Uterus (tissue), 4 donors: Measurements from ENCODE around the gene GLYR1. TPM values are rescaled to one million over a fixed set of nuclear protein-coding genes. Genes with fewer than 3 reads are reported as not detected.

Experiments used
- DNase-seq, 2 donors: peaks; one replicate each; pipeline ENCODE4 v3.0.0-alpha.2; 2019 to 2020
- H3K27ac ChIP-seq, 2 donors: fragments of 200-600 bp; sonication (generic); 1 replicate in 1 of 2; 2 replicates in 1 of 2; pipeline ENCODE4 v1.5.1; 2016 to 2018
- H3K27me3 ChIP-seq, 2 donors: fragments of 200-600 bp; sonication (generic); one replicate each; pipeline ENCODE4 v1.5.1; 2018 to 2019; ENCODE audit warnings: control low read depth in 1 of 2
- H3K36me3 ChIP-seq, 2 donors: fragments of 200-600 bp; sonication (generic); one replicate each; pipeline ENCODE4 v1.5.1; 2019; ENCODE audit warnings: control low read depth in 1 of 2
- H3K4me1 ChIP-seq, 2 donors: fragments of 200-600 bp; sonication (generic); one replicate each; pipeline ENCODE4 v1.5.1; 2018 to 2019; ENCODE audit warnings: control low read depth in 1 of 2
- H3K4me3 ChIP-seq, 2 donors: fragments of 200-600 bp; sonication (generic); 1 replicate in 1 of 2; 2 replicates in 1 of 2; pipeline ENCODE4 v1.5.1; 2018 to 2019; ENCODE audit warnings: mild to moderate bottlenecking in 1 of 2
- H3K9me3 ChIP-seq, 2 donors: fragments of 200-600 bp; sonication (generic); one replicate each; pipeline ENCODE4 v1.5.1; 2019; ENCODE audit warnings: control low read depth in 1 of 2
- CTCF ChIP-seq, 4 experiments: fragments of 200-600 bp in 2 of 4; fragments of 450-650 bp in 2 of 4; sonication (generic) in 2 of 4; IDR thresholded peaks; one replicate each; pipeline ENCODE4 v1.5.1; 2016 to 2019; ENCODE audit warnings: antibody characterized with exemption in 4 of 4, mild to moderate bottlenecking in 2 of 4, moderate library complexity in 1 of 4
- POLR2A ChIP-seq, 2 donors: fragments of 450-650 bp; IDR thresholded peaks; one replicate each; pipeline ENCODE4 v1.6.1; 2016; ENCODE audit warnings: antibody characterized with exemption in 2 of 2, mild to moderate bottlenecking in 1 of 2, moderate library complexity in 1 of 2
- intact Hi-C: fragments of 100-400 bp; cut with DNase I; formaldehyde crosslinking; loops from one replicate; pipeline ENCODE4 v1.15.1; 2023; ENCODE audit warnings: low total_unique reads
- total RNA-seq, 4 donors: library from RNA; depleted of rRNA in 3 of 4; stranded (reverse); fragments of >200 nt in 3 of 4; gene quantifications; one replicate each; pipeline versions ENCODE4 v1.1.0 to v1.2.4, GENCODE V29; 2014 to 2023
- donor health status: DM: yes; HTN: yes; CAD: no.

Gene GLYR1
- total RNA-seq, 4 donors from 2014 or later, result 26.6 to 86.3 (median 47.1) TPM

- Histone ChIP-seq H3K36me3 (no peaks in the 10 kb centered on the region), H3K9me3 (no peaks in the 10 kb centered on the region), H3K4me1 (peaks cover 0 to 9% of the 10 kb centered on the region in 2 donors), H3K4me3 (peak overlapping the region; percentile 88 to 98), H3K27ac (peak overlapping the region; percentile 91), H3K27me3 (no peaks in the 10 kb centered on the region)
- no peak for TF ChIP-seq POLR2A (IDR thresholded peaks at IDR 0.05)
- TF ChIP-seq CTCF (IDR thresholded peaks at IDR 0.05), result no peak
- intact Hi-C loops, result no loop called here
- no peak for DNase-seq
Observed at GRCh38 chr16:4846503-4846900, 586 bp downstream of the GLYR1 start.

GRCh38 chr16:4840984-4841383 is 6.1 kb downstream of the GLYR1 start:
- Histone ChIP-seq H3K4me3 (no peak overlapping the region), H3K27ac (no peak overlapping the region), H3K27me3 (no peaks in the 10 kb centered on the region), H3K4me1 (no peaks in the 10 kb centered on the region), H3K9me3 (no peaks in the 10 kb centered on the region), H3K36me3 (no peaks in the 10 kb centered on the region)
- no peak for DNase-seq
- TF ChIP-seq CTCF (IDR thresholded peaks at IDR 0.05) (no peak), POLR2A (IDR thresholded peaks at IDR 0.05) (no peak)
- intact Hi-C loops, result no loop called here

- H3K27me3 ChIP-seq, result no peaks in the 10 kb centered on the region
- H3K9me3 ChIP-seq, result no peaks in the 10 kb centered on the region
- H3K27ac ChIP-seq, result no peak overlapping the region
- H3K36me3 ChIP-seq, result no peaks in the 10 kb centered on the region
- DNase-seq, result no peak
- no peak overlapping the region for H3K4me3 ChIP-seq
- TF ChIP-seq POLR2A (IDR thresholded peaks at IDR 0.05) (no peak), CTCF (IDR thresholded peaks at IDR 0.05) (no peak)
- intact Hi-C loops, result no loop called here
- H3K4me1 ChIP-seq, result no peaks in the 10 kb centered on the region
Observed at GRCh38 chr16:4839942-4840341, 7.1 kb downstream of the GLYR1 start.

- H3K4me1 ChIP-seq, result peaks cover 0 to 3% of the 10 kb centered on the region in 2 donors
- no peaks in the 10 kb centered on the region for H3K9me3 ChIP-seq
- no peak overlapping the region for H3K27ac ChIP-seq
- no peaks in the 10 kb centered on the region for H3K36me3 ChIP-seq
- no peak for DNase-seq
- H3K4me3 ChIP-seq, result no peak overlapping the region
- TF ChIP-seq CTCF (IDR thresholded peaks at IDR 0.05) (no peak), POLR2A (IDR thresholded peaks at IDR 0.05) (no peak)
- no peaks in the 10 kb centered on the region for H3K27me3 ChIP-seq
- intact Hi-C loops, result no loop called here
Observed at GRCh38 chr16:4837733-4838501, 9.2 kb downstream of the GLYR1 start.

GRCh38 chr16:4836727-4837126 is 10.4 kb downstream of the GLYR1 start:
- H3K27ac ChIP-seq, result no peak overlapping the region
- TF ChIP-seq POLR2A (IDR thresholded peaks at IDR 0.05) (no peak), CTCF (IDR thresholded peaks at IDR 0.05) (no peak)
- H3K9me3 ChIP-seq, result no peaks in the 10 kb centered on the region
- no peaks in the 10 kb centered on the region for H3K36me3 ChIP-seq
- H3K4me3 ChIP-seq, result no peak overlapping the region
- H3K27me3 ChIP-seq, result no peaks in the 10 kb centered on the region
- intact Hi-C loops, result no loop called here
- DNase-seq, result no peak
- H3K4me1 ChIP-seq, result peaks cover 0 to 3% of the 10 kb centered on the region in 2 donors
